Pons (tissue), 1 donor: ENCODE data around the gene SORCS2.

Experiments
- DNase-seq: peaks from one replicate; pipeline ENCODE4 v3.0.0-alpha.2; 2016; ENCODE audit warnings: low spot score

The SORCS2 gene

GRCh38 chr4:7766661-7767345, 574.5 kb downstream of the SORCS2 start:
- DNase-seq: no peak

DNA sequence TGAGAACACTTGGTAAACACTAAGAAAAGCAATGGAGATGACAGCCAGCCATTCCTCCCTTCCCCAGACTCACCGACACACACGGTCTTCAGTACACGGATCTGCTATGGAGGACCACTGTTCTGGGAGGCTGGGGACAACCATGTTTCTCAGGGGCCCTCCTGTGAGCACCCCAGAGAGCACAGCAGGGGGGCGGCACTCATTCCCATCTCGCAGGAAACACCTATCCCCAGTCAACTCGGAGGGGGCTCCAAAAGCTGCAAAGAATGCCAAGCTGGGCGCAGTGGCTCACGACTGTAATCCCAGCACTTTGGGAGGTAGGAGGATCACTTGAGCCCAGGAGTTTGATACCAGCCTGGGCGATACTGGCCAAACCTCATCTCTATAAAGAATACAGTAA, 575.2 kb downstream of the SORCS2 start:
- DNase-seq: no peak

DNA sequence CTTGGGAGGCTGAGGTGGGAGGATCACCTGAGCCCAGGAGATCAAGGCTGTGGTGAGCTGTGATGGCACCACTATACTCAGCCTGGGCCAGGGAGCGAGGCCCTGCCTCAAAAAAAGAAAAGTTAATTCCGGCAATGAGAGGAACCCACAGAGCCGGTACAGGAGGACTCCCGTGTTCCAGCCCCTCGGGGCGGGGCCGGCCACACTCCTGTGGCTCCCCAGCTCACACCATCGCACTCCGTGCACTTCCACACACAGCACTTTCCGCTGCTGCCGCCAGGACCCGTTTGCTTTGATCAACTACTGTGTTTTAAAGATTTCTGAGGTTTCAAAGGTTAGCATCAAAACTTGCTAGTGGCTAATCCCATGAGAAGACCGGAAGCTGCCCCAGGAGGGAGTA, 575.6 kb downstream of the SORCS2 start:
- no peak for DNase-seq

GRCh38 chr4:7768736-7769135, 576.4 kb downstream of the SORCS2 start:
- no peak for DNase-seq

GRCh38 chr4:7769396-7770223, 577.3 kb downstream of the SORCS2 start:
- DNase-seq: no peak

DNA sequence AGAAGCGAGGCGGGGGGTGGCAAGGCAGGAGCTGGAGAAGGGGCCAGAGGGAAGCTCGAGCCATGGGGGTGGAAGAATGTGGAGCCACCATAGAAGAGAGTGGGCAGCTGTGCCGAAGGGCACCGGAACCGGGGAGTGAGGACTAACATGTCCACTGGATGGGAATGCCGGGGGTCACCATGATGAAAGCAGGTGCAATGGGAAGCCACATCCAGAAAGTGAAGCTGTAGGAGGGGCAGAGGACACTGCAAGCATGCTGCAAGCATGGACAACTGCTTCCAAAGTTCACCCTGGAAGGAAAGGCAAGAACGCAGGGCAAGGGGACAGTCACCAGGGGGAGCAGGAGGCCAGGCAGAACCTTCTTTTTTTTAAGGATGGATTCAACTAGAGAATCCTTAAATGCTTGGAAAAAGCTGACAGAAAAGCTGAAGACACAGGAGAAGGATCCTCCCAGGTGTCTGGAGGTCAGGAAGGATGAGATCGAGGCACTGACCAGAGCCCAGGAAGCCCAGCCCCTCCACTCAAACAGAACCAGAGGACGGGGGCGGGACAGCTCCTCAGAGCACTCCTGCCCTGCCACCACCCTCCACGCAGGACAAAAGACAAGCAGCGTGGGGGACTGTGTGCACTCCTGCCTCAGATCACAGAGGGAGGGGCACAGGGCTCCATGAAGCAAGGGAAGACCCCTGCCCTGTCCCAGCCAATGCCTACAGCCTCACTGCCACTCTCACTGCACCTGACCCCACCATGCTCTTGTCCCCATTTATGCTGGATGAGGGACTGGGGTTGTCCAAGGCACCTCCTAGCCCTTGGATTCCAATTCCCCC, 578.1 kb downstream of the SORCS2 start:
- no peak for DNase-seq

GRCh38 chr4:7771056-7771455, 578.7 kb downstream of the SORCS2 start:
- no peak for DNase-seq

DNA sequence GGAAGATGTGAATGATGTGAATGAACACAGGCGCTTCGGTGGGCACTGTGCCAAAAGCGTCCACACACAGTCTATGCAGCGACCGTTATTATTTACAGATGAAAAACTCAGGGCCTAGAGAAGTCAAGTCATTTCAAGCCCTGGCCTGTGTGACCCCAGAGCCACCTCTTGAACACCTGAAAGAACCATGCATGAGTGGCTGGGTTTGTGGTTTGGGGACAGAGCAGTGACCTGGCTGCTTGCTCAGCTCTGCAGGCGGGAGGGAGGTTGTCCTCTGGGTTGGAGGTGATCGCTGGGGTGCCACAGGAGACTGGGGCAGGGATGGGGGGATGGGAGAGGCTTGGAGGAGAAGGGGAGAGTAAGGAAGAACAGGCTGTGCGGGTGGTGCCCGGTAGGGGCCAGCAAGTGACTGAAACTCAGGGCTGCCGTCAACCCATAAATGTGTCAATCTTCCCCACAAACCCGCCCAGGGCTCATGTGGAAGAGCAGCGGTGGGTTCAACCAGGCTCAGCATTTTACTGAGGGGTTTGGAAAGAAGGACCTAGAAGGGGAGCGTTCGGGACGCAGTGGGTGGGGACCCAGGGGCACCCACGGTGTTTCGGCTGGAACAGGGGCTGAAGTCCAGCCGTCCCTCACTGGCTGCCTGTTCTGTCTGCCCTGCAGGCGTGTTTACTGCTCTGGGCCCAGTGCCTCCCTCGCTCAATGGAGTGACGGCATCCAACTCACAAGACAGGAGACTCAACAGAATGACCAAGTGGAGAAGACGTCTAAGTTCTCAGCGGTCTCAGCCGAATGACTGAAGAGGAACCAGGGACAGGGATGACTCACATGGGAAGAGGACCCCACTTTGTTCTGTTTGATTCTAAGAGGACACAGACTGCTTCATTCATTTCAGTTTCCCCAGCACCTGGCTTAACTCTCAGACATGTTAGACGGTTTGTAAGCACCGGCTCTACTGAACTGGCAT, 579.5 kb downstream of the SORCS2 start:
- DNase-seq: no peak

DNA sequence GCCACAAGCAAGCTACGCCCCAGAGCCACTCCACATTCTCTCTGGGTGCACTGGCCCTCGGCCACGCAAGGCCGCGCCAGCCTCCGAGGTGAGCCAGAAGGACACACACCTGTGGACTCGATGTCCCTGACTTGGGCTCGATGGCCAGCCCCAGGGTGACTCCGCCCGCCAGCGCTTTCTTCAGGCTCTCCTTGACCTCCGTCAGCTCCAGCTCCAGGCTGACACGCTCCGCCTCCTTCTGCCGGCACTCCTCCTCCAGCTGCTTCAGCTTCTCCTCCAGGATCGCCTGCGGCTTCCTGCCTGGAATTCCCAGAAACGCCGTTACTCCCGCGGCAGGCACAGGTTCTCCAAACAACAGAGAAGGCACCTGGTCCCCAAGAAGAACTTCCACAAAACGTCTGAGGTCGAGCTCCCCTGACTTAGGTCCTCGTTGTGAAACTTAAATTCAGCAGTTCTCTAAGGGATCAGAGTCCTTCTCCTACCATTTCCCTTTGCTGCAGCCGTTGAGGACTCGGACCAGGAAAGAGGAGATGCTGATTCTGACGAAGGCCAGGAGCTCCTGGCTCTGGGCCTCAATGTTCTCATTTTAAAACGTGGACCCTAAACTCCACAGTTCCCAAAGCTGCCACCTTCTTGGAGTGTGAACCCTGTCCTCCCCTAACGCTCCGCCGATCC, 580.5 kb downstream of the SORCS2 start:
- no peak for DNase-seq

- DNase-seq: no peak
These were observed 581.3 kb downstream of the SORCS2 start for GRCh38 chr4:7773401-7774180.

GRCh38 chr4:7774301-7775294, 582.3 kb downstream of the SORCS2 start:
- DNase-seq: no peak

DNA sequence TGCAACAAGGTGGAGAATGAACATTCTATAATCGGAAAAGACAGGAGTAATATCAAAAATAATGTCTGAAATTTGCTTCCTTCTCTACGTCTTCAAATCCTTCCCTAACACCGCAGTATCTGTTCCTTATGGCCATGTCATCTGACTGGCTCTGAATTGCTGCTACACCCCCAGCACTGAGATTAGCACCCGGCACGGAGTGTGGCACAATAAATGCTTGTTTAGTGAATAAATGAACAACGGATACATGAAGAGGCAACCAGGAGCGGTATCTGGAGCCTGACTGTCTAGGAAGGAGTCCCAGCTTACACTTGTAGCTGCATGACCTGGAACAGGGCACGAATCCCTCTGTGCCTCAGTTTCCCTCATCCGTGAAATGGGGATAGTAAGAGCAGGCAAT, 583.1 kb downstream of the SORCS2 start:
- no peak for DNase-seq

- DNase-seq: no peak
These were observed 584.8 kb downstream of the SORCS2 start for GRCh38 chr4:7777017-7777710.

DNA sequence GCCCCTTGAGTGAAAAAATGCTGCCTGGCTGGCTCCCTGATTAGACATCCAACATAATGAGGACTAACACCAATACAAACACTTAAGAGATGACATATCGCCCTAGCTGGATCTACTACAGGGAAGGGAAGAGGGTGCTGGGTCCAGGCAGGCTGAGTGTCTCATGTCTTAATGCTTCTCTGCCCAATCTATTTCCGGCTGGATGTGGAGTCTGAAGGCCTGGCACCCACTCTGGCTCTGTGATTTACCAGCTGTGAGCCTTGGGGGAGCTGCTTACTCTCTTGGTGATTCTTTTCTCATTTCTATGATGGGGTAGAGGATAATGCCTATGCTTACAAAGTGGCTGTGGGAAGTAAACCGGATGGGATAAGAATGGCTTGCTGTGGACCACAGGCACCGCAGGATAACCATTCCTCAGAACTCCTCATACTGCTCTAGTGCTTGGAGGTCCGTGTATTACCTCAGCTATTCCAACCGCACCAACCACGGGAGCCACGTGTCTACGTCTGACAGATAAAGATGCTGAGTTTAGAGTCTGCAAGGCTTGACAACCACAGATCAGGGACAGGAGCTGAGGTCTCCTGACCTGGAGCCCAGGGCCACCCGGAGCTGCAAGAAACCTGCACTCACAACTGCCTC, 585.7 kb downstream of the SORCS2 start:
- no peak for DNase-seq

GRCh38 chr4:7778510-7779431, 586.4 kb downstream of the SORCS2 start:
- DNase-seq: no peak

GRCh38 chr4:7779432-7779768, 587.1 kb downstream of the SORCS2 start:
- no peak for DNase-seq
